Measurements from ENCODE around the gene PNO1.
"Not testable (repeated sequence)": the region's sequence is repeated elsewhere in the genome, so short reads cannot be mapped to it uniquely, and the experiment has no call there.

PNO1 gene

GRCh38 chr2:68157402-68158133 is at the start of gene PNO1:
PNO1 (plus strand) TSS chr2:68157888; CDS start chr2:68157935, 47 bp downstream.
- H3K36me3 Mint-ChIP-seq, result peaks cover 49% of the 10 kb centered on the region
- H3K27ac Mint-ChIP-seq, result peak within 1 kb of the TSS; percentile 100
- H3K9me3 Mint-ChIP-seq, result no peaks in the 10 kb centered on the region
- peak within 1 kb of the TSS; percentile 98 for H3K4me3 Mint-ChIP-seq
- H3K4me1 Mint-ChIP-seq, result peaks cover 30% of the 10 kb centered on the region
- DNase-seq (ENCODE audit: low spot score in 2 of 2), result peak; percentile 93 to 98
- ATAC-seq, result peak; percentile 96

DNA sequence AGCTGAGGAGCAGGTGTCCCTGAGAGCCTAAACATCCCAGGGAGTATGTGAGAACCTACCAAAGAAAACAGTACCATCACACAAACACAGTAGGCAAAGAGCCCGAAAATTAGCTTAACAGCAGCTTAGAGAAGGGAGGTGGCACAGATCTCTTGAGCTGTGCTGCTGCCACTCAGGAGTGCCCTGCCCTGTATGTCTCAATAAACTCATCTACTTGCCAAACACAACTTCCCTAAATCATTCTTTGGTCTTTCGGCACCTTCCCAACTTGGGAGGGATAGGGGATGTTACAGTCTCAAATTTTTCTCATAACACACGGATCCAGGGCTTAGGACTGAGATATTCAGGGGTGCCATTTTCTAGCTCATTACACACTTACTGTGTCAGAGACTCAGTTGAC is 49.6 kb upstream of the PNO1 start:
- DNase-seq (ENCODE audit: low spot score in 2 of 2) (no peak), ATAC-seq (no peak)

DNA sequence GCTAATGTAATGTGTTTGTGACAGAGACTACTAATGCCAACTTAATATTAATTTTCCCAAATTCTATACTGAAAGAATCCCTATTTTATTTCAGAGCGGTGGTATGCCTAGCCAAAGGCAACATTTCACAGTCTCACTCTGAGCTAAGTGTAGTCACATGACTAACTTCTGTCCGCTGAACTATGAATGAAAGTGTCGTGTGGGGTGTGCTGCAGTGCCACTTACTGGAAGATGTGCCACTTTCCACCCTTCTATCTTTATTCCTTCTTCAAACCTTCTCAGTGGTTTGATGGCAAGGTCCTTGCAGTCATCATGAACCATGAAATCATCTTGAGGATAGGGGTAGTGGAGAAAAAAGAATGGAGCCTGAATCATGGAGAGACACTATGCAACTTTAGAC is 47.6 kb upstream of the PNO1 start:
- Mint-ChIP-seq H3K4me3 (no peak overlapping the region), H3K36me3 (no peaks in the 10 kb centered on the region), H3K27ac (no peak overlapping the region), H3K9me3 (peaks cover 12% of the 10 kb centered on the region), H3K4me1 (no peaks in the 10 kb centered on the region)
- no peak for DNase-seq (ENCODE audit: low spot score in 2 of 2)
- ATAC-seq, result no peak

More for the DNA sequence above, 49.6 kb upstream of the PNO1 start:
- no peaks in the 10 kb centered on the region for H3K4me1 Mint-ChIP-seq
- no peaks in the 10 kb centered on the region for H3K36me3 Mint-ChIP-seq
- H3K27ac Mint-ChIP-seq, result no peak overlapping the region
- H3K4me3 Mint-ChIP-seq, result no peak overlapping the region
- peaks cover 14% of the 10 kb centered on the region for H3K9me3 Mint-ChIP-seq

DNA sequence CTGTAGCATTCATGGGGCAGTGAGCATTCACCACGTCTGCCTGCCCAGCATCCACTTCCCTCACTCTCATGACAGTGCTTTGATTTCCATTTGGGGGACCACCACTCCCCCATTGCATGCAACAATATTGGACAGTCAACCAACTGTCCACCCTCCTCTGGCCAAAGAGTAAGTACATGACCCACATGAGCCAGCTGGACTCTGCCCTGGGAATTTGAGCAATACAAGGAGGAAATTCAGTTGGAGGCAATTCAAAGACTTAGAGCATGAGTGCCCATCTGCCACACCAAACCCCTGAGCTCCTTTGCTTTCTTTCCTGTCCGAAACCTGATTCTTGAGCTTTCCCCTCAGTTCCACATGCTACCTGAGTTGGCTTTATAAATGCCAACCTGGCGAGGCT is 41.7 kb upstream of the PNO1 start:
- no peak overlapping the region for H3K4me3 Mint-ChIP-seq
- no peaks in the 10 kb centered on the region for H3K4me1 Mint-ChIP-seq
- H3K36me3 Mint-ChIP-seq, result no peaks in the 10 kb centered on the region
- ATAC-seq, result no peak
- no peak overlapping the region for H3K27ac Mint-ChIP-seq
- H3K9me3 Mint-ChIP-seq, result no peaks in the 10 kb centered on the region
- no peak for DNase-seq (ENCODE audit: low spot score in 2 of 2)

DNA sequence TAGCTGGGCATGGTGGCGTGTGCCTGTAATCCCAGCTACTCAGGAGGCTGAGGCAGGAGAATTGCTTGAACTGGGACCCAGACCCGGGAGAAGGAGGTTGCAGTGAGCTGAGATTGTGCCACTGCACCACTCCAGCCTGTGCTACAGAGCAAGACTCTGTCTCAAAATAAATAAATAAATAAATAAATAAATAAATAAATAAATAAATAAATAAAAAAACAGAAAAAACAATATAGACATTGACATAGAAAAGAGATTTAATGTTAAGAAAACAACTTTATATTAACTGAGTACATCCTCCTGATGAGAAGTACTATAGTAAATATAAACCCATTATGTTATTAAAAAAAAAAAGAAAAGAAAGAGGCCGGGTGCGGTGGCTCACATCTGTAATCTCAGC is 39.8 kb upstream of the PNO1 start:
- H3K9me3 Mint-ChIP-seq; H3K27ac Mint-ChIP-seq; H3K4me3 Mint-ChIP-seq; H3K36me3 Mint-ChIP-seq; ATAC-seq; DNase-seq (ENCODE audit: low spot score in 2 of 2); H3K4me1 Mint-ChIP-seq: not testable (repeated sequence)

DNA sequence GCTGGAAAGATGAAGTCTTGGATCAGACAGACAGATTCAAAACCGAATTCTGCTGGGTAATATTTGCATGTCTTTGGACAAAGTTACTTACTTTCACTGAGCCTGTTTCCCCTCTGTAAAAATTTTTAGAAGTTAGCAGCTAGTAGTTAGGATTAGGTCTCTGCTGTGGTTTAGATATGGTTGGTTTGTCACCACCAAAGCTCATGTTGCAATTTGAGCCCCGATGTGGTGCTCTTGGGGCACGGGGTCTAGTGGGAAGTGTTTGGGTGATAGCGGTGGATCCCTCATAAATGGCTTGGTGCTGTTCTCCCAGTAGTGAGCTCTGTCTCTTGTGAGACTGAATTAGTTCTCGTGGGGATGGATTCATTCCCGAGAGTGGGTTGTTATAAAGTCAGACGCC is 38.9 kb upstream of the PNO1 start:
- ATAC-seq (no peak), DNase-seq (ENCODE audit: low spot score in 2 of 2) (no peak)
- no peaks in the 10 kb centered on the region for H3K36me3 Mint-ChIP-seq
- no peaks in the 10 kb centered on the region for H3K9me3 Mint-ChIP-seq
- H3K4me1 Mint-ChIP-seq, result no peaks in the 10 kb centered on the region
- H3K4me3 Mint-ChIP-seq, result no peak overlapping the region
- no peak overlapping the region for H3K27ac Mint-ChIP-seq

DNA sequence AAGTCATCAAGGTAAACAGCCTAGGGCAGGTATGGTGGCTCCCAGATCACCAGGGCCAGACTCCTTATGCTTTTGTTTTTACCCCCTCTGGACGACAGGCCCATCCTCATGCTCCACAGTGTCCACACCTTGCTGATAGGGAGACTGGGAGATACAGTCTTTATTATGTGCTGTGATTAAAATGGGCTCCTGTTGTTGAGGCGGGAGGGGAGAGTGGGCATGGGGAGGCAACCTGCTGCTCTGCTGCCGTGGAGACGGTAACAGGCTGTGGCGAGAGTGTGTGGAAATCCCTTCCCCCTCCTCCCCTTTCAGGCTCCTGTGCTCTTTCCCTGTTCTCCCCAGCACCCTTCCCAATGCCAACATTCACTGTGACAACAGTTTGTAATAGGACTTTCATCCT is 38.2 kb upstream of the PNO1 start:
- no peak for ATAC-seq
- Mint-ChIP-seq H3K4me1 (no peaks in the 10 kb centered on the region), H3K36me3 (no peaks in the 10 kb centered on the region), H3K27ac (no peak overlapping the region), H3K4me3 (no peak overlapping the region), H3K9me3 (no peaks in the 10 kb centered on the region)
- no peak for DNase-seq (ENCODE audit: low spot score in 2 of 2)

DNA sequence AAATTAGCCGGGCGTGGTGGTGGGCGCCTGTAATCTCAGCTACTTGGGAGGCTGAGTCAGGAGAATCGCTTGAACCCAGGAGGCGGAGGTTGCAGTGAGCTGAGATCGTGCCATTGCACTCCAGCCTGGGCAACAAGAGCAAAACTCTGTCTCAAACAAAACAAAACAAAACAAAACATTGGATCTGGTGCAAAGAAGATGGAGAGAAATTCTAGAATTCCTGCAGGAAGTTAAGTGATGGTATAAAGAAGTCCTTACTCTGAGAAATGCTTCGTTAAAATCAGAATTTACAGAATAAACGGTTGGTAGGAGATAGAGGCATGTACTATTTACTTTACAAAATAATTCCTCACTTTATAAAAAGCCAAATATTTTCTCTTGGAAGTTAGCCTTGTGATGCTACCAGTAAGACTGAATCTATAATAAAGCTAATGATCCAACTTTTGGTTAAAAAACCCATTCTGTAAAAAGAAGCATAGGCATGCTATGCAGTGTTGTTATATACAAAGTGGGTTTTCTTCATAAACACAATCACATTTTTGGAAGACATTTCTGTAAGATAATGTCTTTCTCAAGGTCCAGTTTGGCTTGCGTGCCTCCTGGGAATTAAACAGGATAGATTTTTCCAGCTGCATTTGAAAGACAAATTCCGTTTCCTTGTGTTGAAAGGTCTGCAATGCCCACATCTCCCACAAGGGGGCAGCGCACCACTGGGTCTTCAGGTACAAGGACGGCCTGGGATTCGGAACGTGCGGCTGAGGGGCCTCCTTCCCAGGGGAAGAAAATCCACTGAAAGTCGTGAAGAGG is 35.6 kb upstream of the PNO1 start:
- Mint-ChIP-seq H3K9me3 (no peaks in the 10 kb centered on the region), H3K4me3 (no peak overlapping the region), H3K4me1 (no peaks in the 10 kb centered on the region), H3K36me3 (no peaks in the 10 kb centered on the region), H3K27ac (no peak overlapping the region)
- peak; percentile 63 to 85 for DNase-seq (ENCODE audit: low spot score in 2 of 2)
- ATAC-seq, result no peak

DNA sequence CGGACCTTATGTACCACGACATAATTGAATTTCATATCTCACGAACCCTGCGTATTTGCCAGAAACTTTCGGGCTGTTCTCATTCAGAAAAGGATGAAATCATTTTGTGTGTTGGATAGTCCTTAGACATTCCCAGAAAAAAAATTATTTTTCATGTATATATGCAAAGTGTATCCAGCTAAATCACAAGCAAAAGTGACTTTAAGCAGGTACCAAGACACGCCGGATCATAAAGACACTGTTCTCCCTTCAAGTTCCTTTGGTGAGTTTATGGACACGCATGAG is 35.1 kb upstream of the PNO1 start:
- DNase-seq (ENCODE audit: low spot score in 2 of 2) (no peak), ATAC-seq (no peak)
- no peak overlapping the region for H3K27ac Mint-ChIP-seq
- no peaks in the 10 kb centered on the region for H3K36me3 Mint-ChIP-seq
- no peaks in the 10 kb centered on the region for H3K9me3 Mint-ChIP-seq
- no peak overlapping the region for H3K4me3 Mint-ChIP-seq
- no peaks in the 10 kb centered on the region for H3K4me1 Mint-ChIP-seq

- no peaks in the 10 kb centered on the region for H3K9me3 Mint-ChIP-seq
- H3K27ac Mint-ChIP-seq, result no peak overlapping the region
- no peak for ATAC-seq
- H3K36me3 Mint-ChIP-seq, result no peaks in the 10 kb centered on the region
- H3K4me1 Mint-ChIP-seq, result no peaks in the 10 kb centered on the region
- DNase-seq (ENCODE audit: low spot score in 2 of 2), result no peak
- no peak overlapping the region for H3K4me3 Mint-ChIP-seq
Measured at GRCh38 chr2:68124321-68124720, 33.4 kb upstream of the PNO1 start.

GRCh38 chr2:68125821-68126220 is 31.9 kb upstream of the PNO1 start:
- no peak for DNase-seq (ENCODE audit: low spot score in 2 of 2)
- Mint-ChIP-seq H3K9me3 (no peaks in the 10 kb centered on the region), H3K4me1 (no peaks in the 10 kb centered on the region), H3K4me3 (no peak overlapping the region), H3K27ac (no peak overlapping the region), H3K36me3 (peaks cover 7% of the 10 kb centered on the region)
- ATAC-seq, result no peak

DNA sequence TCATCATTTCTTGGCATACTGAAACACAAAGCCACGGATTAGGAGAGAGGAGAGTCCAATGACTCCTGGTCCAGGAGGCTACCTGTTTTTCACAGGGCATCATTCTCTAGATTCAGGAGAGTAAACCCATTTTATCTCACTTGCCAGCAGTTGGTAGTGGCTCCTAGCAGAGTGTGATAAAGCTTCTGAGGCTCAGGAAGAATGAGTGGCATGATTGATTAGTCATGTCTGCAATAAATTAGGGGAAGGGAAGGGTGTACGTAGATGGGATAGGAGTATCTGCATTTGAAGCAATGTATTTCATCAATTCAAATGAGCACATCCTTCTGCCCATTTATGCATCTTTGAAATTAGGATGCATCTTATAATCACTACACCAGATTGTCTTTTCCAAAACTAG is 31.1 kb upstream of the PNO1 start:
- ATAC-seq (no peak), DNase-seq (ENCODE audit: low spot score in 2 of 2) (no peak)
- no peak overlapping the region for H3K4me3 Mint-ChIP-seq
- no peaks in the 10 kb centered on the region for H3K4me1 Mint-ChIP-seq
- no peaks in the 10 kb centered on the region for H3K9me3 Mint-ChIP-seq
- no peak overlapping the region for H3K27ac Mint-ChIP-seq
- H3K36me3 Mint-ChIP-seq, result peaks cover 11% of the 10 kb centered on the region

DNA sequence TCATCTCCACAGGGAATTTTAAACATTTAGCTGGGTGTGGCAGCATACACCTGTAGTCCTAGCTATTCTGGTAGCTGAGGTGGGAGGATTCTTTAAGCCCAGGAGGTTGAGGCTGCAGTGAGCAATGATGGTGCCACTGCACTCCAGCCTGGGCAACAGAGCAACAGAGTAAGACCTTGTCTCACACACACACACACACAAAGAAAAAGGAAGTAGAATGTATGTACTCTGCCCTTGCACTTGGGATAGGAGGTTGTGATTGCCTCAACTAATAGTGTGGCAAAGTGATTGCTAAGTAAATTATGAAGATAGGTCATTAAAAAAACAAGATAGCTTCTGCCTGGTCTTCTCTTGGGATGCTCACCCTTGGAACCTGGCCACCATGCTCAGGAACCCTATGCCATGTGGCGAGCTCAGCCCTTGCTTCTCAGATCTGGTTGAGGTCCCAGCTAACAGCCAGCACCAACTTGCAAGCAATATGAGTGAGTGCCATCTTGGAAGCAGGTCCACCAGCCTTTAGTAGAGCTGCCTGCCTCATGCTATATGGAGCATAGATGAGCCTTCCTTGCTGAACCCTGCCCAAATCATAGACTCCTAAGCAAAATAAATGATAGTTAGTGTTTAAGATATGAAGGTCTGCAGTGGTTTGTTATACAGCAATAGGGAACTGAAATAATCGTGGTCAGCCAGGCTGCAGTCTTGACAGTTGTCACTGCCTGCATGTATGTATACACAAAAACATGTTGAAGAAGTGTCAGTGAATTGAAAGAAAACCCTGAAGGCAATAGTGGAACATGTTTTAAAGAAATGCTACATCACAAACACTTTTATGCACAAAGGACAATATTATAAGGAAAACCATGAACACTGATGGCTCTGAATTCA is 30.1 kb upstream of the PNO1 start:
- no peak for DNase-seq (ENCODE audit: low spot score in 2 of 2)
- no peak overlapping the region for H3K27ac Mint-ChIP-seq
- no peak for ATAC-seq
- peaks cover 11% of the 10 kb centered on the region for H3K36me3 Mint-ChIP-seq
- no peak overlapping the region for H3K4me3 Mint-ChIP-seq
- no peaks in the 10 kb centered on the region for H3K4me1 Mint-ChIP-seq
- H3K9me3 Mint-ChIP-seq, result no peaks in the 10 kb centered on the region

DNA sequence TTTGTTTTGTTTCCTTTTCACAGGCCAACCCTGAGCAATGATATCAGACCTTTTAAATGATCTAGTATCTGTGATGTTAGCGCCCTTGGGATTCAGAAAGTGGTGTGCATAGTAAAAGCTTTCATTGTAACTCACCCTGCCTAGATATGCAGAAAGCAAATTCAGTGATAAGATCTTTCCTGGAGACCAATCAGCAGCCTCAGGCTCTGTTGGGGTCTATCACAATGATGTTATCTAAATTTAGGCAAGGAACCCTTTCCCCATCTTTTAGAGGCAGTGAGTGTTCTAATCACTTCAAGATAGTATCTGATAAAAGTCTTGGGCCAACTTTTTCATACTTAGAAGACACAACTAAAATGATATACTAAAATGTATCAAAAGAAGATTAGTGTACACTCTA is 23.6 kb upstream of the PNO1 start:
- no peak for DNase-seq (ENCODE audit: low spot score in 2 of 2)
- no peak overlapping the region for H3K4me3 Mint-ChIP-seq
- H3K36me3 Mint-ChIP-seq, result peaks cover 59% of the 10 kb centered on the region
- ATAC-seq, result no peak
- no peak overlapping the region for H3K27ac Mint-ChIP-seq
- no peaks in the 10 kb centered on the region for H3K9me3 Mint-ChIP-seq
- H3K4me1 Mint-ChIP-seq, result no peaks in the 10 kb centered on the region

- ATAC-seq (no peak), DNase-seq (ENCODE audit: low spot score in 2 of 2) (no peak)
- no peaks in the 10 kb centered on the region for H3K9me3 Mint-ChIP-seq
- no peak overlapping the region for H3K27ac Mint-ChIP-seq
- no peak overlapping the region for H3K4me3 Mint-ChIP-seq
- peaks cover 62% of the 10 kb centered on the region for H3K36me3 Mint-ChIP-seq
- H3K4me1 Mint-ChIP-seq, result no peaks in the 10 kb centered on the region
Measured at GRCh38 chr2:68134554-68134953, 23.1 kb upstream of the PNO1 start.
